HG03025 (cell line): ENCODE results near the gene VSX1.

ENCODE experiments used
- ATAC-seq: cut with Tn5 transposase; IDR thresholded peaks from one replicate; pipeline ENCODE4 v1.9.1; 2021; ENCODE audit warnings: mild to moderate bottlenecking, moderate library complexity; ENCODE audit not compliant: unreplicated experiment, low FRiP score

VSX1 gene

GRCh38 chr20:25054995-25055629 lies 26.8 kb downstream of the VSX1 start:
- no peak for ATAC-seq

- no peak for ATAC-seq
Observed at GRCh38 chr20:25054096-25054820, 27.7 kb downstream of the VSX1 start.

GRCh38 chr20:25053255-25054031 lies 28.5 kb downstream of the VSX1 start:
- ATAC-seq: no peak

- ATAC-seq: no peak
Observed at GRCh38 chr20:25052255-25053194, 29.4 kb downstream of the VSX1 start.

GRCh38 chr20:25051386-25052155 lies 30.4 kb downstream of the VSX1 start:
- ATAC-seq: no peak

GRCh38 chr20:25050501-25051350 lies 31.2 kb downstream of the VSX1 start:
- ATAC-seq: no peak

GRCh38 chr20:25050082-25050481 lies 31.9 kb downstream of the VSX1 start:
- no peak for ATAC-seq

- no peak for ATAC-seq
Observed at GRCh38 chr20:25049261-25050060, 32.5 kb downstream of the VSX1 start.

GRCh38 chr20:25048519-25048952 lies 33.4 kb downstream of the VSX1 start:
- ATAC-seq: no peak

- no peak for ATAC-seq
Observed at GRCh38 chr20:25047766-25048165, 34.2 kb downstream of the VSX1 start.

- no peak for ATAC-seq
Observed at GRCh38 chr20:25046736-25047666, 34.9 kb downstream of the VSX1 start.

- ATAC-seq: no peak
Observed at GRCh38 chr20:25046181-25046641, 35.7 kb downstream of the VSX1 start.

GRCh38 chr20:25045343-25045712 lies 36.6 kb downstream of the VSX1 start:
- ATAC-seq: no peak

GRCh38 chr20:25044660-25045342 lies 37.1 kb downstream of the VSX1 start:
- ATAC-seq: no peak

GRCh38 chr20:25044261-25044560 lies 37.7 kb downstream of the VSX1 start:
- ATAC-seq: no peak

GRCh38 chr20:25043499-25044260 lies 38.3 kb downstream of the VSX1 start:
- ATAC-seq: no peak
